Measurements from ENCODE around the gene IL16. TPM values are rescaled to one million over a fixed set of nuclear protein-coding genes. Genes with fewer than 3 reads are reported as not detected.

IL16 gene
- total and polyA plus RNA-seq, 2 donors (not counting 1 experiment from before 2014, with no cell fraction given): 181 to 287 TPM

- Mint-ChIP-seq H3K27me3 (peaks cover 52% of the 10 kb centered on the region), H3K4me1 (no peaks in the 10 kb centered on the region), H3K27ac (no peak overlapping the region), H3K9me3 (ENCODE audit: insufficient read depth) (no peaks in the 10 kb centered on the region), H3K4me3 (no peak overlapping the region)
- intact Hi-C loops (cut with micrococcal nuclease): no loop called here
- no peaks in the 10 kb centered on the region for H3K4me1 ChIP-seq (ENCODE audit: control insufficient read depth in 2 of 2, insufficient read depth in 2 of 2, low read length in 2 of 2)
- H2AFZ ChIP-seq (ENCODE audit: insufficient read depth, low read depth, low read length, poor library complexity, severe bottlenecking): no peak overlapping the region
- peaks cover 0 to 6% (median 0%) of the 10 kb centered on the region in 4 experiments for H3K27me3 ChIP-seq (replicated peaks in 1 of 4; ENCODE audit: control extremely low read depth in 1 of 4, control insufficient read depth in 3 of 4, insufficient read depth in 4 of 4, low read length in 3 of 4)
- peaks cover 0 to 4% (median 0%) of the 10 kb centered on the region in 3 donors for H3K9me3 ChIP-seq (ENCODE audit: control extremely low read depth in 1 of 3, control insufficient read depth in 2 of 3, insufficient read depth in 1 of 3, low read length in 2 of 3)
- POLR2A ChIA-PET: no interaction called here
- H3K36me3 ChIP-seq (replicated peaks in 1 of 2; ENCODE audit: control extremely low read depth in 1 of 2, control insufficient read depth in 1 of 2, extremely low read depth in 1 of 2, insufficient read depth in 2 of 2, low read length in 1 of 2): no peaks in the 10 kb centered on the region
- H3K27ac ChIP-seq (ENCODE audit: low read length in 2 of 2): no peak overlapping the region
- no peak overlapping the region for H3K4me2 ChIP-seq (replicated peaks; ENCODE audit: low read depth, low read length, poor library complexity, severe bottlenecking)
- WGBS (ENCODE audit: insufficient coverage): 89% methylated on average over 2 of the region's 5 CpGs
- DNase-seq (no peak), ATAC-seq (ENCODE audit: low read depth) (no peak)
- CTCF ChIA-PET: interaction anchor here (1.4 to 1.5 kb wide), 2 partner anchors 9 to 12 kb away, joined by 5 to 10 read pairs; no protein-coding TSS in a partner anchor
- no peaks in the 10 kb centered on the region for H4K20me1 ChIP-seq (ENCODE audit: control insufficient read depth, insufficient read depth, low read length, poor library complexity, severe bottlenecking)
- TF ChIP-seq, protein P1, sequence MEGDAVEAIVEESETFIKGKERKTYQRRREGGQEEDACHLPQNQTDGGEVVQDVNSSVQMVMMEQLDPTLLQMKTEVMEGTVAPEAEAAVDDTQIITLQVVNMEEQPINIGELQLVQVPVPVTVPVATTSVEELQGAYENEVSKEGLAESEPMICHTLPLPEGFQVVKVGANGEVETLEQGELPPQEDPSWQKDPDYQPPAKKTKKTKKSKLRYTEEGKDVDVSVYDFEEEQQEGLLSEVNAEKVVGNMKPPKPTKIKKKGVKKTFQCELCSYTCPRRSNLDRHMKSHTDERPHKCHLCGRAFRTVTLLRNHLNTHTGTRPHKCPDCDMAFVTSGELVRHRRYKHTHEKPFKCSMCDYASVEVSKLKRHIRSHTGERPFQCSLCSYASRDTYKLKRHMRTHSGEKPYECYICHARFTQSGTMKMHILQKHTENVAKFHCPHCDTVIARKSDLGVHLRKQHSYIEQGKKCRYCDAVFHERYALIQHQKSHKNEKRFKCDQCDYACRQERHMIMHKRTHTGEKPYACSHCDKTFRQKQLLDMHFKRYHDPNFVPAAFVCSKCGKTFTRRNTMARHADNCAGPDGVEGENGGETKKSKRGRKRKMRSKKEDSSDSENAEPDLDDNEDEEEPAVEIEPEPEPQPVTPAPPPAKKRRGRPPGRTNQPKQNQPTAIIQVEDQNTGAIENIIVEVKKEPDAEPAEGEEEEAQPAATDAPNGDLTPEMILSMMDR (IDR thresholded peaks at IDR 0.05): no peak
- no peak for TF ChIP-seq EZH2 (IDR thresholded peaks at IDR 0.05; ENCODE audit: borderline replicate concordance, insufficient read depth, low read depth, low read length, poor library complexity, severe bottlenecking)
- no peaks in the 10 kb centered on the region for H3K79me2 ChIP-seq (ENCODE audit: control insufficient read depth, insufficient read depth, low read length)
- H3K4me3 ChIP-seq (ENCODE audit: control extremely low read depth in 1 of 5, extremely low read depth in 1 of 5, insufficient read depth in 1 of 5, low read depth in 2 of 5, low read length in 4 of 5): no peak overlapping the region
- no peak overlapping the region for H3K9ac ChIP-seq (ENCODE audit: low read length)
Observed at GRCh38 chr15:81254277-81254915, 57.7 kb downstream of the IL16 start.

DNA sequence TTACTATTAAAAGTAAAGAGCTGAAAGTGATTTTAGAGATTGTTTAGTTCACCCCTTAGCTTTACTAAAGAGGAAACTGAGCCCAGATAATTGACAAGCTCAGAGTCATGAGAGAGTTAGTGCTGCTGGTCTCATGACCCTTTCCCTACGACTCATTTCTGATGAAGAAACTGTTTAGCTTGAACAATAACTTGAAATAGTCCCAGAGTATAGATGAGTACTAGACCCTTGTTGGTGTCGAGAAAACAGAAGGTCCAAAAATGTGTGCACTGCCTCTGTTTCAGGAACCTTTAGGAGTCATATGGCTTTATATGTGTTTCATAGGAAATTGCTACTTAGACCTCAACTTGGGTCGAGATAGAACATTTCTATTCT, 58.2 kb downstream of the IL16 start:
- H3K9me3 Mint-ChIP-seq (ENCODE audit: insufficient read depth): no peaks in the 10 kb centered on the region
- POLR2A ChIA-PET: no interaction called here
- intact Hi-C loops (cut with micrococcal nuclease): no loop called here

More for the DNA sequence above, 58.2 kb downstream of the IL16 start:
- Mint-ChIP-seq H3K4me1 (no peaks in the 10 kb centered on the region), H3K27me3 (peaks cover 52% of the 10 kb centered on the region), H3K27ac (no peak overlapping the region), H3K4me3 (no peak overlapping the region)
- 100% methylated on average over 1 of the region's 3 CpGs for WGBS (ENCODE audit: insufficient coverage)
- ATAC-seq (ENCODE audit: low read depth): no peak
- Histone ChIP-seq H3K27me3 (replicated peaks in 1 of 4; ENCODE audit: control extremely low read depth in 1 of 4, control insufficient read depth in 3 of 4, insufficient read depth in 4 of 4, low read length in 3 of 4) (peaks cover 0 to 6% (median 0%) of the 10 kb centered on the region in 4 experiments), H2AFZ (ENCODE audit: insufficient read depth, low read depth, low read length, poor library complexity, severe bottlenecking) (no peak overlapping the region), H3K79me2 (ENCODE audit: control insufficient read depth, insufficient read depth, low read length) (no peaks in the 10 kb centered on the region), H4K20me1 (ENCODE audit: control insufficient read depth, insufficient read depth, low read length, poor library complexity, severe bottlenecking) (no peaks in the 10 kb centered on the region), H3K9me3 (ENCODE audit: control extremely low read depth in 1 of 3, control insufficient read depth in 2 of 3, insufficient read depth in 1 of 3, low read length in 2 of 3) (peaks cover 0 to 4% (median 0%) of the 10 kb centered on the region in 3 donors), H3K36me3 (replicated peaks in 1 of 2; ENCODE audit: control extremely low read depth in 1 of 2, control insufficient read depth in 1 of 2, extremely low read depth in 1 of 2, insufficient read depth in 2 of 2, low read length in 1 of 2) (no peaks in the 10 kb centered on the region), H3K27ac (ENCODE audit: low read length in 2 of 2) (no peak overlapping the region), H3K4me2 (replicated peaks; ENCODE audit: low read depth, low read length, poor library complexity, severe bottlenecking) (no peak overlapping the region), H3K9ac (ENCODE audit: low read length) (no peak overlapping the region), H3K4me3 (ENCODE audit: control extremely low read depth in 1 of 5, extremely low read depth in 1 of 5, insufficient read depth in 1 of 5, low read depth in 2 of 5, low read length in 4 of 5) (no peak overlapping the region), H3K4me1 (ENCODE audit: control insufficient read depth in 2 of 2, insufficient read depth in 2 of 2, low read length in 2 of 2) (no peaks in the 10 kb centered on the region)
- TF ChIP-seq EZH2 (IDR thresholded peaks at IDR 0.05; ENCODE audit: borderline replicate concordance, insufficient read depth, low read depth, low read length, poor library complexity, severe bottlenecking): no peak
- TF ChIP-seq, protein P1 (IDR thresholded peaks at IDR 0.05): no peak
- no peak for DNase-seq
- CTCF ChIA-PET: interaction anchor here (1.4 kb wide), 1 partner anchor 8 kb away, joined by 5 read pairs; no protein-coding TSS in a partner anchor
